Thoracic aorta (tissue), 2 donors: ENCODE measurements around the gene POLR3F. TPM values are rescaled to one million over a fixed set of nuclear protein-coding genes. Genes with fewer than 3 reads are reported as not detected.

Experiments used
- ATAC-seq: fragments of 150-250 bp; one replicate; pipeline ENCODE4 v1.8.0; 2017; ENCODE audit warnings: low read depth; ENCODE audit not compliant: insufficient number of reproducible peaks, low FRiP score
- DNase-seq: peaks from one replicate; pipeline ENCODE4 v3.0.0-alpha.2; 2020; ENCODE audit warnings: low spot score
- H3K27ac ChIP-seq, 2 donors: fragments of 200-600 bp; sonication (generic); 1 replicate in 1 of 2; 2 replicates in 1 of 2; pipeline ENCODE4 v1.5.1; 2016; ENCODE audit warnings: mild to moderate bottlenecking in 2 of 2, moderate library complexity in 2 of 2
- H3K27me3 ChIP-seq: fragments of 200-600 bp; sonication (generic); replicated peaks from 2 replicates; pipeline ENCODE4 v1.6.0; 2016; ENCODE audit warnings: mild to moderate bottlenecking; ENCODE audit not compliant: insufficient read depth
- H3K36me3 ChIP-seq: fragments of 200-600 bp; sonication (generic); one replicate; pipeline ENCODE4 v1.5.1; 2016
- H3K4me1 ChIP-seq, 2 donors: fragments of 200-600 bp; sonication (generic); 1 replicate in 1 of 2; 2 replicates in 1 of 2; pipeline versions ENCODE4 v1.5.1 to v1.6.0; 2016; ENCODE audit warnings: low read depth in 2 of 2, mild to moderate bottlenecking in 1 of 2; ENCODE audit not compliant: control insufficient read depth in 1 of 2
- H3K4me3 ChIP-seq: fragments of 200-600 bp; sonication (generic); 2 replicates; pipeline ENCODE4 v1.5.1; 2016; ENCODE audit warnings: mild to moderate bottlenecking
- H3K9me3 ChIP-seq: fragments of 200-600 bp; sonication (generic); 2 replicates; pipeline ENCODE4 v1.5.1; 2016
- CTCF ChIP-seq: fragments of 200-600 bp; sonication (generic); IDR thresholded peaks from one replicate; pipeline ENCODE4 v1.5.1; 2019; ENCODE audit warnings: antibody characterized with exemption
- total RNA-seq, 2 donors: library from RNA; depleted of rRNA; stranded (reverse); fragments of >200 nt; gene quantifications; one replicate each; pipeline versions ENCODE4 v1.1.0 to v1.2.3, GENCODE V29; 2016

POLR3F gene
- total RNA-seq, 2 donors from 2014 or later: 9.1 to 17.1 TPM

GRCh38 chr20:18533978-18534644, 66.9 kb downstream of the POLR3F start:
- Histone ChIP-seq H3K36me3 (peaks cover 40% of the 10 kb centered on the region), H3K27me3 (no peaks in the 10 kb centered on the region), H3K27ac (no peak overlapping the region), H3K4me3 (no peak overlapping the region), H3K4me1 (no peaks in the 10 kb centered on the region), H3K9me3 (no peaks in the 10 kb centered on the region)
- DNase-seq (no peak), ATAC-seq (no peak)
- TF ChIP-seq CTCF: no peak

Other genes with a start within 250 kb of the POLR3F start
- 10 to 100 TPM in 1 of 2 donors, 1 to 10 TPM in 1; 9.1 to 13.7 TPM for gene ZNF133, start 178.9 kb upstream of the POLR3F start, total RNA-seq
- 1 to 10 TPM; 3.2 to 3.7 TPM for gene DZANK1, start 360 bp upstream of the POLR3F start, total RNA-seq
- 10 to 100 TPM; 12.2 to 18.3 TPM for gene RBBP9, start 29.8 kb downstream of the POLR3F start, total RNA-seq
- gene SEC23B, start 40.5 kb downstream of the POLR3F start, total RNA-seq: 10 to 100 TPM; 22.2 to 32.9 TPM
- gene SMIM26, start 100.0 kb downstream of the POLR3F start, total RNA-seq: 100 to 1,000 TPM in 1 of 2 donors, 10 to 100 TPM in 1; 47.5 to 113 TPM
- 10 to 100 TPM; 29.6 to 36.9 TPM for gene DTD1, start 120.7 kb downstream of the POLR3F start, total RNA-seq